K562 (cell line): ENCODE results near the gene ZSCAN5C. TPM values are rescaled to one million over a fixed set of nuclear protein-coding genes. Genes with fewer than 3 reads are reported as not detected.
A peak's percentile ranks its signal among the peaks of the same experiment; 100 is the strongest.
"Not testable (repeated sequence)": the region's sequence is repeated elsewhere in the genome, so short reads cannot be mapped to it uniquely, and the experiment has no call there.

Experiments
- ATAC-seq: fragments of 200-7000 bp; cut with Tn5 transposase; 3 replicates; pipeline ENCODE4 v1.9.1; 2020; ENCODE audit warnings: moderate library complexity
- BruUV-seq: library from RNA; stranded (reverse); fragments of 400-500 nt; replicated peaks from 2 replicates; lab custom pipeline; 2021; lab: Mats Ljungman, UMichigan
- CTCF ChIA-PET: fragments of 300-600 bp; formaldehyde crosslinking; extraction: SDS; loops from one replicate; lab custom pipeline; 2021; ENCODE audit warnings: low intra/inter-chr PET ratio; lab: Yijun Ruan, JAX
- POLR2A ChIA-PET: fragments of 300-600, 350-650 bp; sonication (Branson Sonifier 250); formaldehyde crosslinking; extraction: SDS; loops from one replicate; lab custom pipeline; 2021; ENCODE audit warnings: antibody characterized with exemption, inconsistent platforms; lab: Yijun Ruan, JAX
- DNase-seq, 4 experiments: peaks; one replicate each; pipeline versions ENCODE4 v3.0.0 to v3.0.0-alpha.2; 2011 to 2018; ENCODE audit warnings: low spot score in 3 of 4, mixed read lengths in 3 of 4; ENCODE audit errors: extremely low read depth in 1 of 4
- FAIRE-seq: peaks from 2 replicates; lab custom pipeline; 2011; peaks lifted over from hg19 to GRCh38; lab: Jason Lieb, UNC
- H2AFZ ChIP-seq: 2 replicates; pipeline ENCODE4 v1.6.0; 2011; ENCODE audit warnings: low read depth, low read length, control low read depth, inconsistent platforms
- H3K27ac ChIP-seq: fragments of 200-600 bp; 3 replicates; pipeline ENCODE4 v1.8.0; 2011; ENCODE audit warnings: low read depth, mild to moderate bottlenecking, control low read depth, inconsistent platforms, low read length, moderate library complexity, mixed read lengths; ENCODE audit errors: extremely low read depth
- H3K27me3 ChIP-seq, 2 experiments: fragments of 300-600 bp in 1 of 2; 2 replicates in 1 of 2; 3 replicates in 1 of 2; pipeline versions ENCODE4 v1.6.0 to v1.8.0; 2011; ENCODE audit warnings: inconsistent platforms in 2 of 2, low read length in 2 of 2, mild to moderate bottlenecking in 1 of 2, mixed read lengths in 1 of 2, moderate library complexity in 1 of 2; ENCODE audit not compliant: control insufficient read depth in 2 of 2, insufficient read depth in 2 of 2
- H3K36me3 ChIP-seq: fragments of 300-600 bp; 3 replicates; pipeline ENCODE4 v1.8.0; 2011; ENCODE audit warnings: mild to moderate bottlenecking, low read length, inconsistent platforms; ENCODE audit not compliant: control insufficient read depth, insufficient read depth
- H3K4me1 ChIP-seq, 2 experiments: fragments of 200-600 bp in 1 of 2; replicated peaks in 1 of 2; 2 replicates in 1 of 2; 3 replicates in 1 of 2; pipeline versions ENCODE4 v1.5.1 to v1.8.0; 2011; ENCODE audit warnings: inconsistent platforms in 2 of 2, low read length in 2 of 2, mild to moderate bottlenecking in 1 of 2, mixed read lengths in 1 of 2, moderate library complexity in 1 of 2; ENCODE audit not compliant: control insufficient read depth in 2 of 2, insufficient read depth in 2 of 2
- H3K4me2 ChIP-seq: 2 replicates; pipeline ENCODE4 v1.6.1; 2011; ENCODE audit warnings: low read length, control low read depth, inconsistent platforms, mixed read lengths; ENCODE audit not compliant: insufficient read depth
- H3K4me3 ChIP-seq: fragments of 200-600 bp; sonication (generic), shearing (Covaris generic); 2 replicates; pipeline ENCODE4 v1.5.1; 2016; ENCODE audit warnings: control low read depth, inconsistent platforms
- H3K79me2 ChIP-seq: fragments of 200-600 bp; 3 replicates; pipeline ENCODE4 v1.8.0; 2011; ENCODE audit warnings: low read length, inconsistent platforms; ENCODE audit not compliant: control insufficient read depth, insufficient read depth
- H3K9ac ChIP-seq, 2 experiments: 2 replicates each; pipeline versions ENCODE4 v1.6.0 to v1.6.1; 2011; ENCODE audit warnings: low read depth in 2 of 2, low read length in 2 of 2, control low read depth in 1 of 2, inconsistent platforms in 1 of 2, mild to moderate bottlenecking in 1 of 2, mixed read lengths in 1 of 2; ENCODE audit not compliant: insufficient read depth in 1 of 2
- H3K9me1 ChIP-seq: one replicate; pipeline ENCODE4 v1.6.0; 2011; ENCODE audit warnings: inconsistent platforms, mild to moderate bottlenecking, low read length, moderate library complexity; ENCODE audit not compliant: control insufficient read depth, insufficient read depth
- H3K9me3 ChIP-seq: replicated peaks from 2 replicates; pipeline ENCODE4 v1.5.1; 2011; ENCODE audit warnings: low read depth, low read length, inconsistent platforms; ENCODE audit not compliant: control insufficient read depth, insufficient read depth
- H4K20me1 ChIP-seq: replicated peaks from 2 replicates; pipeline ENCODE4 v1.6.1; 2011; ENCODE audit warnings: low read length, inconsistent platforms, mixed read lengths; ENCODE audit not compliant: control insufficient read depth, insufficient read depth
- CTCF ChIP-seq, 3 experiments: IDR thresholded peaks in 2 of 3; conservative IDR thresholded peaks in 1 of 3; 2 replicates each; pipeline ENCODE4 v1.5.1; 2011 to 2012; ENCODE audit warnings: low read length in 3 of 3, mild to moderate bottlenecking in 3 of 3, control low read depth in 2 of 3, improper control_type of control experiment in 1 of 3, inconsistent platforms in 1 of 3, low read depth in 1 of 3, mixed read lengths in 1 of 3, moderate library complexity in 1 of 3; ENCODE audit not compliant: insufficient read depth in 2 of 3
- HDAC6 ChIP-seq: IDR thresholded peaks from 2 replicates; pipeline ENCODE4 v1.6.1; 2012; ENCODE audit warnings: low read depth, mild to moderate bottlenecking, control low read depth, inconsistent platforms, low read length, moderate library complexity
- POLR2G ChIP-seq: fragments of 200-400 bp; formaldehyde crosslinking; IDR thresholded peaks from 2 replicates; pipeline ENCODE4 v1.6.1; 2017; ENCODE audit warnings: low read depth, mild to moderate bottlenecking, antibody characterized with exemption, low read length, moderate library complexity
- TCF15 ChIP-seq: fragments of 250-450 bp; sonication (Bioruptor Pico); IDR thresholded peaks from 2 replicates; pipeline ENCODE4 v1.8.0; 2022; ENCODE audit warnings: moderate library complexity, mild to moderate bottlenecking, inconsistent platforms
- WGBS: fragments of 100-300 bp; shearing (Covaris generic); methylation state at CpG from one replicate; pipeline ENCODE4 v1.1.6; 2016; ENCODE audit warnings: low coverage, mixed read lengths; ENCODE audit not compliant: insufficient coverage; ENCODE audit errors: missing lambda C conversion rate; 5-methylcytosine and 5-hydroxymethylcytosine counted together
- in situ Hi-C: fragments of 300-500 bp; cut with MboI; formaldehyde crosslinking; loops from 4 replicates; pipeline ENCODE4 v1.15.0; 2018; ENCODE audit warnings: inconsistent platforms, mixed read lengths
- intact Hi-C: fragments of 100-400 bp; cut with micrococcal nuclease; formaldehyde crosslinking; loops from 2 replicates; pipeline ENCODE4 v1.14.2; 2022
- polyA plus RNA-seq, 8 experiments: library from polyadenylated mRNA; depleted of rRNA in 4 of 8; stranded (reverse) in 5 of 8; unstranded in 3 of 8; fragments of >200 nt; fragmentation: Nextera tagmentation in 2 of 8; fragmentation: Illumina TruSeq in 1 of 8; extraction: Ambion mirVana in 2 of 8; extraction: Trizol in 1 of 8; gene quantifications; 2 replicates each; pipeline versions ENCODE4 v1.2.1 to v1.2.3, GENCODE V29; 2011 to 2014; ENCODE audit warnings: inconsistent platforms in 1 of 8, missing spikeins in 1 of 8
- total RNA-seq, 7 experiments: library from RNA; depleted of rRNA in 6 of 7; stranded (reverse); fragments of >200 nt in 6 of 7; fragmentation: Illumina TruSeq in 2 of 7; extraction: Trizol in 2 of 7; gene quantifications; 2 replicates each; pipeline versions ENCODE4 v1.2.1 to v1.2.3, GENCODE V29; 2011 to 2021; ENCODE audit warnings: low replicate concordance in 1 of 7

ZSCAN5C gene
- total and polyA plus RNA-seq, 9 of the 15 experiments (the other 6 are each of a cell fraction or from before 2014, with no cell fraction given), result 0.07 TPM; not detected in 8

DNA sequence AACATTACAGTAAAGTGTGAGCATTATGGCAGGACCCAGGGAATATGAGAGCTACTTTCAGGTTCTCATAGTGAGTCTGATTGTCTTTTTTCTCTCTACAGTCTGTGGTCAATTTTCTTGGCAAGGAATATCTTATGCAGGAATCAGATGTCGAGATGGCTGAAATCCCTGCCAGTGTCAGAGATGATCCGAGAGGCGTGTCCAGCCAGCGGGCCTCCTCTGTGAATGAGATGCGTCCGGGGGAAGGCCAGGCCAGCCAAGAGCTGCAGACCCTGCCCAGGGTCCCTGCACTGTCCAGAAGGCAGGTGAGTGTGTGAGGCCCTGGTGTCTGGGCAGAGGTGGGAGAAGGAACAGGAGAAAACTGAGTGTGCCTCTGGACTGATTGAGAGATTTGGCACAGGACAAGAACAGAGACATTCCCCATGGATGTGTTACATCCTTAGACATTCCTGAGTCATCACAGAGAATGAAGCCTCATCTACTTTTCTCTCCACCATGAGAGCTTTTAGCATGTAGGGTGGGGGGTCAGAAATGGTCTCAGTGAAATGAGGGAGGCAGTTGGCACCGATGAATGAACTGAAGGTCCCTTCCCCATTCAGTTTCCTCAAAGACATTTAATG lies 43.2 kb downstream of the ZSCAN5C start (continued):
- TF ChIP-seq TCF15 (CRISPR knock-in tag), result no peak
- no peak for TF ChIP-seq POLR2G
- TF ChIP-seq HDAC6, result no peak
- TF ChIP-seq, all 486 proteins: peak for 0

DNA sequence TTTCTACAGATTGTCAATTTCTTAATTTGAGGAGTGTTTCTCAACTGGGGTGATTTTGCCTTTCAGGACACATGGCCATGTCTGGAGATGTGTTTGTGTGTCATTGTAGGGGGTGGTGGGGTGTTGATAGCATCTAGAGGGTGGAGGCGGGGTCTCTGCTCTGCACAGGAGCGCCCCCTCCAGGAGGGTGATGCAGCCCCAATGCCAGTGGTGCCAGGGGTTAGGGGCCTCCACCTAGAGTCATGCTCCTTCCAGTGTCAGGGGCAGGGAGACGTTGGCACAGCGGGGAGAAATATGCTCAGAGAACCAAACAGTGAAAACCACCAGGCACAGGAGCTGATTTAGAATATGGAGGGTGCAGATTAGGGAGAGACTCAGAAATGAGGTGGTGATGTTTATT lies 43.7 kb downstream of the ZSCAN5C start:
- FAIRE-seq, H3K27me3 ChIP-seq, in situ Hi-C loops, DNase-seq, H4K20me1 ChIP-seq, H3K4me3 ChIP-seq, CTCF ChIA-PET, H3K79me2 ChIP-seq, H2AFZ ChIP-seq, BruUV-seq, H3K9ac ChIP-seq, intact Hi-C loops, H3K9me3 ChIP-seq, H3K36me3 ChIP-seq, H3K4me2 ChIP-seq, H3K9me1 ChIP-seq, H3K27ac ChIP-seq: not testable (repeated sequence)
- POLR2A ChIA-PET, result interaction anchor here (0.6 kb wide), 1 partner anchor 88 kb away, joined by 3 read pairs; no protein-coding TSS in a partner anchor
- peak in 2 of 3 experiments; percentile 7 to 15; a peak in 1 of 6 replicates for TF ChIP-seq CTCF (IDR thresholded peaks at IDR 0.05 in 2 of 3, conservative IDR thresholded peaks at IDR 0.05 in 1 of 3; ENCODE audit: insufficient read depth in 2 of 3, low read depth in 1 of 3, low read length in 3 of 3)
- H3K4me1 ChIP-seq, result peaks cover 15 to 16% of the 10 kb centered on the region in 2 experiments
- peak; percentile 50; the same call in 2 of the 3 replicates for ATAC-seq
- WGBS, result 54% methylated on average over 2 of the region's 4 CpGs
